ENCODE measurements around the gene MIP. TPM values are rescaled to one million over a fixed set of nuclear protein-coding genes. Genes with fewer than 3 reads are reported as not detected.
"Not testable (repeated sequence)": the region's sequence is repeated elsewhere in the genome, so short reads cannot be mapped to it uniquely, and the experiment has no call there.

Gene MIP
- total RNA-seq, 1 donor from 2014 or later, result not detected

- peak; percentile 94 for DNase-seq (ENCODE audit: low spot score)
Observed at GRCh38 chr12:56468216-56469006, 14.0 kb upstream of the MIP start, which contains the start of gene SPRYD4. Gene SPRYD4 (plus strand): TSS chr12:56468578. CDS start chr12:56468592, 14 bp downstream.

- no peak for DNase-seq (ENCODE audit: low spot score)
Observed at GRCh38 chr12:56462565-56462964, 8.1 kb upstream of the MIP start.

DNA sequence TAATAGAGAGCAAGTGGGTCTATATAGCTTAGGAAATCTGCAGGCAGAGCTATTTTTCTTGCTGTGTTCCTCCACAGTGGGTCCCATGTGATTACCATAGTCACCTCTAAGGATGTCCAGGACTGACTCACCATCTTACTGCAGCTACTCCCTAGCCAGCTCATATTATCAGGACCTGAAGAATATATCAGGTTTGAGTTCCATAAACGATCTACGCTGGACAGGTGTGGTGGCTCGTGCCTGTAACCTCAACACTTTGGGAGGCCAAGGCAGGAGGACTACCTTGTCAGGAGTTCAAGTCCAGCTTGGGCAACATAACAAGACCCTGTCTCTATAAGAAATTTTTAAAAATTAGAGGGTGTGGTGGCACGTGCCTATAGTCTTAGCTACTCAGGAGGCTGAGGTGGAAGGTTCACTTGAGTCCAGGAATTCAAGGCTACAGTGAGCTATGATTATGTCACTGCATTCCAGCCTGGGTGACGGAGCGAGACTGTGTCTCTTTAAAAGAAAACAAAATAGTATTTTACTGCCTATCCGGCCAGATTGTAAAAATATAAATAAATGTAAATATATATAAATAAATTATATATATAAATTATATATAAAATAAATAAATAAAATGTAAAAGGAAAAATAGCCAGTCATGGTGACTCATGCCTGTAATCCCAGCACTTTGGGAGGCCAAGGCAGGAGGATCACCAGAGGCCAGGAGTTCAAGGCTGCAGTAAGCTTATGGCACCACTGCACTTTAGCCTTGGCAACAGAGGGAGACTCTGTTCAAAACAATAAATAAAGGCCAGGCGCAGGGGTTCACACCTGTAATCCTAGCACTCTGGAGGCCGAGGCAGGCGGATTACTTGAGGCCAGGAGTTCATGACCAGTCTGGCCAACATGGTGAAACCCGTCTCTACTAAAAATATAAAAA lies 7.0 kb upstream of the MIP start:
- DNase-seq (ENCODE audit: low spot score), result no peak

DNA sequence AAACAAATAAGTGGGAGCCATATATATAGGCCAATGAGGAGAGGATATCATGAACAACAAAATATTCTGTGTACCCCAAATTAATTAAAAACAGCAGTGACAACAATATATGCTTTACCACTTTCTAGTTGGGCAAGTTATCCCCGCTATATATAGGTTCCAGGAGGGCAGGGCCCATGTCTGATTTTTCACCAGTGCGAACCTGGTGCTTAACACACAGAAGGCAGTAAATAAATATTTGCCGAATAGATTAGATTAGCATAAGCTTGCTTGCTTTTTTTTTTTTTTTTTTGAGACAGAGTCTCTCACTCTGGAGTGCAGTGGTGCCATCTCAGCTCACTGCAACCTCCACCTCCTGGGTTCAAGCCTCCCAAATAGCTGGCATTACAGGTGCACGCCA lies 3.4 kb upstream of the MIP start:
- DNase-seq (ENCODE audit: low spot score), result no peak

- DNase-seq (ENCODE audit: low spot score), result no peak
Observed at GRCh38 chr12:56451147-56451546, 3.3 kb downstream of the MIP start.

DNA sequence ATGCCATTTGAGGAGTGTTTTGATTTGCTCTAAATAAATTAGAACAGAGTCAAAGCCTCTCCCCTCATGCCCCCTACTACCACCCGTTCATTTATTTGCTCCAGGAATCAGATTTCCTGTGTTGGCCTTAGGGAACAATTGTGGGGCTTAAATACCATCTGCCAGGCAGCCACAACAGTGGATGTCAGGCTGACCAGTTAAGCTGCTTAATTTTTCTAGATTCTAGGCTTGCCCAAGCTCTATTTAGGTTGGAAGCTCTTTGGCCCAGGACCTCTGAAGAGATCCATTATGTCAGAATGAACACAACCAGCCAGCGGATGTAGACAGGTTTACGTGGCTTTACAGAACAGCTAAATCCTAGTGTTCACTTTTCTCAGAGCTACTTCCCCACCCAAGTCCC lies 4.2 kb downstream of the MIP start:
- DNase-seq (ENCODE audit: low spot score), result no peak

DNA sequence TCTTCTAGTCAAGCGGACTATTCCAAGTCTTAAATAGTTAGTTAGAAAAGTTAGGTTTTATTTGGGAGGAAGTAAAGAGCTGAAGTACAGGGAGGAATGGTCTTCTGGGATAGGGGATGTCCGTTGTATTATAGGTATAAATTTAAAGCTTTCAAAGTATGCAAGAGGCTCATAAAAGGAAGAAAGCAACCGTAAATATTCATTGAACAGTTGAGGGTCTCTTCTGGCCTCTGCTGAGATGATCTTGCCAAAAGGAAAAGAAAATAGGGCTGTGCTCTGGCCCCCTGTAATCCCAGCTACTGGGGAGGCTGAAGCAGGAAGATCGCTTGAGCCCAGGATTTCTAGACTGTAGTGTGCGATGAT lies 4.9 kb downstream of the MIP start:
- no peak for DNase-seq (ENCODE audit: low spot score)

GRCh38 chr12:56448860-56449621 lies 5.4 kb downstream of the MIP start, which contains the start of gene TIMELESS:
Gene TIMELESS (minus strand): TSS chr12:56449426. CDS start chr12:56434170, 15,256 bp downstream.
- peak; percentile 88 for DNase-seq (ENCODE audit: low spot score)

GRCh38 chr12:56443208-56443607 lies 11.2 kb downstream of the MIP start:
- DNase-seq (ENCODE audit: low spot score), result not testable (repeated sequence)

DNA sequence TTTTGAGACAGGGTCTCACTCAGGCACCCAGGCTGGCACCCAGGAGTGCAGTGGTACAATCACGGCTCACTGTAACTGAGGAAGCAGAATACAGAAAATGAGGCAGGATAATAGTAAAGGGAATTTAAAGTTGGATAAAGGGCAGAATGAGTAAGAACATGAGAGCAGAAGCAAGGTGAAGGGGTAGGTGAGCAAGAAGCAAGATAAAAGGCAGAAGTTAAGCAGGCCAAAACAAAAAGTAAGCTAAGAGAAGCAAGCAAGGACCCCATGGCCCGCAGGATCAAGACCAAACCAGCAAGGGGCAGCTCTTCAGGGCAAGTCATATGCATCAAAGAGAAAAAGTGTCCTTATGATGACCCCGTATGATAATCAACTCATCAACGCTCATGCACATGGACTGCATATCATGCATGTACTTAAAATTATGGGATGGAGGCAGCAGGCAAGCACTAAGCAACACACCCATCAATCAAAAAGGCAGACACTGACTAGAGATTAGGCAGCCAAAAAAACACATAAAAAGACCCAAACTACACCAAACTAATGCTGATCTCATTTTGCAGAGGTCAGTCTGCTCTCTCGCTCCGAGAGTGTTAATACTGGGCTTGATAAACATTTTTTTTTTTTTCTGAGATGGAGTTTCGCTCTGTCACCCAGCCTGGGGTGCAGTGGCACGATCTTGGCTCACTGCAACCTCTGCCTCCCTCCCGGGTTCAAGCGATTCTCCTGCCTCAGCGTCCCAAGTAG lies 16.9 kb downstream of the MIP start:
- no peak for DNase-seq (ENCODE audit: low spot score)

DNA sequence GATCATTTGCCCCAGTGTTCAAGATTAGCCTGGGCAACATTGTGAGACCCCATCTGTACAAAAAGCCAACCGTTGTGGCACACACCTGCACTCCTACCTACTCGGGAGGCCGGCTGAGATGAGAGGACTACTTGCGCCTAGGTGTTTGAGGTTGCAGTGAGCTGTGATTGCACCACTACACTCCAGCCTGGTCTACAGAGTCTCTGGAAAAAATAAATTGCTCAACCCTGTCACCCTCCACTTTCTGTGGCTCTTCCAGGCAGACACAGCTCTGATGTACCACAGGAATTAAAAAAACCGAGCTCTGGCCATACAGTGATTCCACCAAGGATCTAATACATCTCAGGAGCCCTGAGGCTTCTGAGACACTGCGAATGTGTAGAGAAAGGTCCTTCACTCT lies 19.6 kb downstream of the MIP start:
- DNase-seq (ENCODE audit: low spot score), result no peak

- no peak for DNase-seq (ENCODE audit: low spot score)
Observed at GRCh38 chr12:56431850-56432249, 22.6 kb downstream of the MIP start.

DNA sequence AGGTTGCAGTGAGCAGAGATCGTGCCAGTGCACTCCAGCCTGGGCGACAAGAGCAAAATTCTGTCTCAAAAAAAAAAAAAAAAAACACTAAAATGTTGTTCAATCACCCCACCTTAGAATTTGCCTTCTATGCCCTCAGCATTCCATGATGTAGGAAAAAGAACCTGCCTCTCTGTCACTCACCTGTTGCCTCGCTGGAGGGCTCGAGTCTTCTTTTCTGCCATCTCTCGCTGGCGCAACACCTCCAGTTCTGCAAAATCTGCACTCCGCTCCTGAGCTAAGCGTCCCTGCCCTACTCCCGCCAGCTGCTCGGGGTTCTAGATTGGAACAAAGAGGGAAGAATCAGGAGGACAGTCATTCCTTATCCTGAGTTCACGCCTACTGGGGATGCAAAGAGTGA lies 23.2 kb downstream of the MIP start:
- DNase-seq (ENCODE audit: low spot score), result no peak

- no peak for DNase-seq (ENCODE audit: low spot score)
Observed at GRCh38 chr12:56425940-56426438, 28.5 kb downstream of the MIP start.

- no peak for DNase-seq (ENCODE audit: low spot score)
Observed at GRCh38 chr12:56425193-56425592, 29.3 kb downstream of the MIP start.

- no peak for DNase-seq (ENCODE audit: low spot score)
Observed at GRCh38 chr12:56420411-56420810, 34.0 kb downstream of the MIP start.

DNA sequence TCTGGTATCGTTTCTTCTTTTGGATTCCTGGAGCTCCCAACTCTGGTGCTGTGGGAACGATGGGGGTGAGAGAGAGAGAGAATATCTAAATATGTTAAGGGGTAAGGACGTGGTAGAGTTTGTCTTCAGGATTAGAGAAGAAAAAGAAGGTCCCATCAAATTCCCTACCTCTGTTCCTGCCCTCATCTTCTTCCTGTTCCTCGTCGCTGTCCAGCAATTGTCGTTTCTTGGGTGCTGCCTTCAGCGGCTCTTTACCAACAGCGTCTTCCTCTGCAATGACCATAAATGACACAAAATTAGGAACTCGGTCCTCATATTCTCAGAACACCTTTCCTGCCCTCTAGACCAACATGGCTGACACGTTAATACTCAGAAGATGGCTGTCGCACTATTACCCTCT lies 36.7 kb downstream of the MIP start:
- no peak for DNase-seq (ENCODE audit: low spot score)

- DNase-seq (ENCODE audit: low spot score), result no peak
Observed at GRCh38 chr12:56414401-56414800, 40.1 kb downstream of the MIP start.

- DNase-seq (ENCODE audit: low spot score), result no peak
Observed at GRCh38 chr12:56413392-56413791, 41.1 kb downstream of the MIP start.

- no peak for DNase-seq (ENCODE audit: low spot score)
Observed at GRCh38 chr12:56411781-56412639, 42.4 kb downstream of the MIP start.

All from mucosa of gallbladder (tissue), 1 donor.